Frontal cortex (tissue), 4 donors: Measurements from ENCODE around the gene KREMEN2. TPM values are rescaled to one million over a fixed set of nuclear protein-coding genes. Genes with fewer than 3 reads are reported as not detected.
A peak's percentile ranks its signal among the peaks of the same experiment; 100 is the strongest.

Source experiments
- DNase-seq, 2 donors: peaks; one replicate each; pipeline ENCODE4 v3.0.0; 2012; ENCODE audit warnings: low spot score in 2 of 2
- FAIRE-seq: peaks from 2 replicates; lab custom pipeline; 2012; peaks lifted over from hg19 to GRCh38; lab: Jason Lieb, UNC
- total RNA-seq: library from RNA; depleted of rRNA; stranded (reverse); fragments of >200 nt; gene quantifications from one replicate; pipeline ENCODE4 v1.2.3, GENCODE V29; 2014
- donor health status: control.
- donor health status: control.
- donor health status: control.

KREMEN2 gene
- total RNA-seq, 1 donor from 2014 or later = not detected

DNA sequence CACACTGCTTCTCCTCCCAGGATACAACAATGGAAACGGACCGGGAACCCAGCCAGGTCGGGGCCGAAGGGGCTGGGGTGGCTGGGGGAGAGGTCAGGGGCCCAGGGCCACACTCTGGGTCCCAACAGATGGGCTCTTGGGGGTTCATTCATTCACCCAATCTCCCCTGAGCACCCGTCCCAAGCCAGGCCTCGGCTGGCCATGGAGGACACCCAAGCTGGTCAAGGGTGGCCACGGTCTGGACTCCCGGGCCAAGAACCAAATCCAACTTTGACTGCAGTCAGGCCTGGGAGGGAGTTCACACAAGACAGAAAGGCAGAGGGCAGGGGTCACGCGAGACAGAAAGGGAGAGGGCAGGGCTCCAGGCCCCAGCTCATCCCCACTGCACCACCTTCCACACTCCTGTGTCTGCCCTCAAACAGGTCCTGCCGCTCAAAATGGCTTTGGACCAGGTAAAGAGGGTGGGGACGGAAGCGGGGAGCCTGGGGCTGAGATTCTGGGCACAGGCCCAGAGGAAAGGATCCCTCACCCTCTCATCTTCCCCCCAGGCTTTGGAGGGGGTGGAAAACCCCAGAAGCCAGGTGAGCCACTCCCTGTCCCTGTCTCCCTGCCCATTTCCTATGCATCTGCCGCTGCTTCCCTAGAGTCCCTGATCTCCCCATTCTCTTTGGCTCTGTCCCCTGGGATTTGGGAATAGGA is 28.5 kb downstream of the KREMEN2 start:
- FAIRE-seq (no peak), DNase-seq (no peak)

DNA sequence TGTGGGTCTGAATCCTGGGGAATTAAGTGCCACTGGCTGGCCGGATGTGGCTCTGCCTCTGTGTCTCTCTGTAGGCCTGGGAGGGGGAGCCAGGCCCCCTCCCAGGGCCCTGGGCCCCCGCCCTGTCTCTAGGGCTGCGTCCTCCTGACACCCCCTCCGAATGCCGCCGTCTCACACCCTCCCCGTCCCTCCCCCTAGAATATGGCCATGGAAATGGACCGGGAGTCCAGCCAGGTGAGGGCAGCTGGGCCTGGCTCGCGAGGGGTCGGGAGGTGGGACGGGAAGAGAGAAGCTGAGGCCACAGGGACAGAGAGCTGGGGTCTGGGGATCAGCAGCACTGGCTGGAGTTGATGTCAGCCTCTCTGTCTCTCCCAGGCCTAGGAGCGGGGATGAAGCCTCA is 32.2 kb downstream of the KREMEN2 start:
- FAIRE-seq (no peak), DNase-seq (no peak)

DNA sequence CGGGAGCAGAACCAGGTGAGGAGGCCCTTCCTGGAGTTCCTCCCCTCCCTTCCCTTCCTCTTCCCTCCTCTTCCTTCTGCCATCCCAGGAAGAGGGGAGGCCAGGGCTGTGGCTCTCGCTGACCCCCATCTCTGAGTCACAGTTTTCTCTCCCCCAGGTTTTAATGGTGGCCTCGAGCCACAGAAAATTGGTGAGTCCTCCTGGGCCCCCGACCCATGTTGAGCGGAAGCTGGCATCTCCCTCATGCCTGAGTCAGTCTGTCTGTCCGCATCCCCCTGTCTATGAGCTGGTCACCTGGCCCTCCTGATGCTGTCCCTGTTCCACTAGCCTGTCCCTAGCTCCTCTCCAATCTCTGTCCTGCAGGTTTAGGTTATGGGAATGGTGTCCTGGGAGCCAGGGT is 35.9 kb downstream of the KREMEN2 start:
- FAIRE-seq (no peak), DNase-seq (no peak)

DNA sequence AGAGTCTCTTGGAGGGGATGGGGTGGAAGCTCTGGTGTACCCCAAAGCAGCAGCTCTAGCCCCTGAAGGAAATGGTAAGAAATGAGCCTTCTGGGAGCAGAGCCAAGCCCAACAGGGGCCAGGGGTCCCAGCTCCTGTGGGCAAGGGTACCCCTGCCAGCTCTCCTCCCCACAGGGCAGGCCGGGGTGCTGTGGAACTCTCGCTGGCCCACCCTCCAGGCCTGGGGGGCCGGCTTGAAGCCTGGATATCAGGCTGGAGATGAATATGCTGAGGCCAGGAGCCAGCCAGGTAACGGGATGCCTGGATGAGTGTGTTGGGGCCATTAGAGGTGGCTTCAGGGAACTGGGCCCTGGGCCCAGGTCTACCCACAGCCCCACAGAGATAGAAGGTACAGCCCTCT is 36.5 kb downstream of the KREMEN2 start:
- FAIRE-seq (no peak), DNase-seq (no peak)

DNA sequence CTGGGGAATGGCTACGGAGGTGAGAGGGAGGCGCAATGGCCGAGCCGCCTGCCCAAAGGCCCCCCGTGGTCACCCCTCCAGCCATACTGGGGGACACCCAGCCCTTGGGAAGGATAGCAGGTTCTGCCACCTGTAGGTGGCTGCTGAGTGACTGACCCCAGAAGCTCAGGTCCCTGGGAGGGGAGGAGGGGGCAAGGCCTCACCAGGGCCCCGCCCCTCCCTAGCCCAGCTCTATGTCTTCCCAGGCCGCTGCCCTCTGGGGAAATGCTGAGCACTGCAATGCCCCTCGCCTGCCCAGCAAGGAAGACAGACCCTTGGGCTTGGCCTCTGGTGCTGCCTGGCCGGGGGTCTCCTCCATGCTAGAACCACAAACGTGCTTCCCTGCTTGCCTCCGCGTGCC is 37.2 kb downstream of the KREMEN2 start:
- no peak for FAIRE-seq
- no peak for DNase-seq

DNA sequence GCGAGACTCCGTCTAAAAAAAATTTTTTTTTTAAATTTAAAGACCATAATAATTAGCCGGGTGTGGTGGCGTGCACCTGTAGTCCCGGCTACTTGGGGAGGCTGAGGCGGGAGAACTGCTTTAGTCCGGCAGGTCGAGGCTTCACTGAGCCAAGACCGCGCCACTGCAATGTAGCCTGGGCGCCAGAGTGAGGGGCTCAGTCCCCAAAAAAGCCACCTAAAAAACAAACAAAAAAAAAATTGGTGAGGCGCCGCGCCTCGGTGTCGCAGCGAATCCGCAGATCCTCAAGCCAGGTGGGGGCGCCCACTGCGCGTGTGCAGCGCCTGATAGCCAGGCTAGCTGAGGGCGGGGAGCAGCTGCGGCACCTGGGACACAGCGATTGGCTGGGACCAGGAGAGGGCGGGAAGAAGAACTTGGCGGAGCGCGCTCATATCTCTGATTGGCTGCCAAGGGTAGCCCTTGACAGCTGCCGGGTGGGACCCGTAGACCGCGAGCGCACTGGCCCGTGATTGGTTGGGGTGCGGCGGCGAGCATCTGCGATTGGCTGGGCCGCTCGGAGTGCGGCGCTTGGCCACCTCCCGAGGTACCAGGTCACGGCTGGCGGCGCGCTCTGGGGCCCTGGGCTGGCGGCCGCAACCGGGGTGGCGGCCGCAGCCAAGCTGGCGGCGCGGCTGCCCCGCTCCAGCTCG is 39.7 kb downstream of the KREMEN2 start:
- DNase-seq = peak; percentile 97 to 100
- FAIRE-seq = peak; percentile 61

DNA sequence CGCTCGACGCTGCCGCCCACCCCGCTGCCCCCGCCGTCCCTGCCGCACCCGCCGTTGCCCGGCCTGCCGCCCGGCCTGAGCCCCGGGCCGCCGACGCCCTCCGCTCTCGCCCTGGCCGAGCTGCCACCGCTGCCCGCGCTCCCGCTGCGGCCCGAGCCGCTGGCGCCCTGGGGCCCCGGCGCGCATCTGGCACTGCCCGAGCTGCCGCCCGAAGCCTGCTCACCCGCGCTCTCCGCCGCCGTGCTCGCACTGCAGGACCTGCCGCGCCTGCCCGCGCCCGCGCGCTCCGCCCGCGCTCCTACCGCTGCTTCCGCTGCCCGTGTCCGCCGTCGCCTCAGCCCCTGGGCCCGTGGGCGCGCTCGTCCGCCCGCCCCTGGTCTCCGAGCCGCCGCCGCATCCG is 40.2 kb downstream of the KREMEN2 start:
- FAIRE-seq (no peak), DNase-seq (no peak)

DNA sequence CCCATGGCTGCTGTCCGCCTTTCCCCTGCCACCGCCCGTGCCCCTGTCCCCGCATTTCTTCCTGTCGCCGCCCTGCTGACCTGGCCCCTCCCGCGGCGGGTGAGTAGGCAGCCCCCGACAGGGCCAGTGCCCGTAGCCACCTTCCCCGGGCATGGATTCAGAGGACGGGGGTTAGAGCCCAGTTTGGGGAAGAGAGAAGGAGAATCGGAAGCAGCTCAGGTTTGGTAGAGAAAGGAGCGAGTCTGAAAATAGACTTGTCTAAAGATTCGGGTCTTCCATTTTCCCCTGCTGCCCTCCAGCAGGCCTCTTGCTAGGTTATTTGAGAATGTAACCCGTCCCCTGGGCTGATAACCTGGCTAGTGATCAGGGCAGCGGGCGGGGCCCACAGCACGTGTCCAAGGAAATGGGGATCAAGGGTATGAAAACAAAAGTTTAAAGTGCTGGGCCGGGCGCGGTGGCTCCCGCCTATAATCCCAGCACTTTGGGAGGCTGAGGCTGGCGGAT is 40.8 kb downstream of the KREMEN2 start:
- no peak for DNase-seq
- FAIRE-seq = no peak

DNA sequence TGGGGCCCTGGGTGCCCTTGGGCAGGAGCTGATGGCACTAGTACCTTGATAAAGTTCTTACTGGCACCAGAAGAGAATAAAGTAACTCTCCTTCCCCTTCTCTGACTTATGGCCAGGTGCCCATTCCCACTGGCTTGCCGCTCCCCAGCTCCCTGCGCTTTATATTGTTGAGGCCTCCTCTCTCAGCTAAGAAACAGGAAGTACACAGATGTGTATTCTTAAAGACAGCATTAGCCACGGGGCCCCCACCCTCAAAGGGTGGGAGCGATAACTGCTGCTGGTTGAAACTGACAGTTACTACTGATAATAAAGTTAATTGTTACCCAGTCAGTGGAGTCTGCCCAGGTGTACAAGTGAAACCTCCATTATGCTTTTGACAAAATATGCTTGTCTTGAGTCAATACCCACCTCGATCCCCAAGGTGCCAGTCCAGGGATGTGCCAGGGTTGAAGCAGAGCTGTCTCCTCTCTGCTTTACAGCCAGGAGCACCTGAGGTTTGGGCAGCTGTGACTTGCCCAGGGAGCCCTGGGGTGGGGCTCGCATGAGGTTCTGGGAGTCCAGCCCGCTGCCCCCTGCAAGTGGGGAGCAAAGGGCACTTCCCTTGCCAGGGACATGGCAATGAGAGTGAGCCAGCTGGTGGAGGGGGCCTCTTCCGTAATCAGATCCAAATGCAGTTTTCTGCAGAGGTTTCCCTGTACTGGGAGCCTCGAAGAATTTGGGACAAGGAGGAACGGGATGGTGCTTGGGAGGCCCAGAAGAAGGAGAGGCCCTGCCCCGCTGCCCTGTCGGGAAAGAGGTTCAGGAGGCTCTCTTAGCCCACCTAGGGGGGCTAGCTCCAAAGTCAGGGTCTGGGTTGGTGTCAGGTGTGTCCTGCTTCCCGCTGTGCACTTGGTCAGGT is 43.2 kb downstream of the KREMEN2 start:
- FAIRE-seq (no peak), DNase-seq (no peak)

DNA sequence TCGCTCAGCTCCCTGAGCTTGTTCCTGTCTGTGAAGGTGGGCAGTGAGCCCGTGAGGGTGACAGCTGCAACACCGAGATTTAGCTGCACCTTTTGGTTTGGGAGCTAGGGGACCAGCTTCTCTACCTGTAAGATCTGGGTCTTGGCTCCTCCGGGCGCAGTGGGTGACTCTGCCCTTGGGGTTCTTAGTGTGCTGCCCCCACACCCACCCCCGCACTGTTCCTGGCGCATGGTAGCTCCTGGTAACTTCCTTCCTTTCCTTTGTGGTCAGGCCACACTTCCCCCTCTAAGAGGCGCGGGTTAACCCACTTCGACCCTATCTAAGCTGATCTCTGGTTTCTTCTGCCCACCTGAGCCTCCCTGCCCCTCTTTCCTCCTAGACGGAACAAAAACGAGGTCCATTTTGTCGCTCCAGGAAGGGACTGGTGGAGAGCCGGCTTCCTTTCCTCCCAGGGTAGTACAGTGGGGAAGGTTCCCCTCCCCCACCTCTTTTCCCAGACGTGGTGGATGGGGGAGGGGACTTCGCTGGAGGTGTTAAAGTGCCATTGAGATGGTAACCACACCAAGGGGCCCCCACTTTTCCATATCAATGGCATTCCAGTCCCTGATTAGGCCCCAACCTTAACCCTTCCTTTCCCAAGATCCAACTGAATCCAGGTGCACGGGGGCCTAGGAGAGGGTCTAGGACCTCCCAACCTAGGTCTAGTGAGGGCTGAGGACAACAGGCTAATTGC is 44.0 kb downstream of the KREMEN2 start:
- no peak for FAIRE-seq
- no peak for DNase-seq

DNA sequence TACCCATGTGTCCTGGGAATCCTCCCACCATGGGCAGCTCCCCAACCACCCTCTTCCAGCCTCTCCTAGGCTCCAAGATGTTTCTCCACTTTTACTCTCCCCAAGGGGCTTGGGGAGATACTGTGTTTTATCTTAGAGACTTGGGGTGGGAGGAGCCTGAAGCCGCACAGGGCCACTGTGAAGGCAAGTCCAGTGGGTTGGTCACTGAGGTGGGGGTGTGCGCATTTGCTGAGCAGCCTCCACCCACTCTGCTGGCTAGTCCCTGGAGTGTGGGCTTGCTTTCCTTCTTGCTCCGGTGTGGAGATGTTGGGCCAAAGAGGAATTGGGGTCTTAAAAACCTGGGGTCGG is 44.6 kb downstream of the KREMEN2 start:
- no peak for DNase-seq
- FAIRE-seq = no peak

DNA sequence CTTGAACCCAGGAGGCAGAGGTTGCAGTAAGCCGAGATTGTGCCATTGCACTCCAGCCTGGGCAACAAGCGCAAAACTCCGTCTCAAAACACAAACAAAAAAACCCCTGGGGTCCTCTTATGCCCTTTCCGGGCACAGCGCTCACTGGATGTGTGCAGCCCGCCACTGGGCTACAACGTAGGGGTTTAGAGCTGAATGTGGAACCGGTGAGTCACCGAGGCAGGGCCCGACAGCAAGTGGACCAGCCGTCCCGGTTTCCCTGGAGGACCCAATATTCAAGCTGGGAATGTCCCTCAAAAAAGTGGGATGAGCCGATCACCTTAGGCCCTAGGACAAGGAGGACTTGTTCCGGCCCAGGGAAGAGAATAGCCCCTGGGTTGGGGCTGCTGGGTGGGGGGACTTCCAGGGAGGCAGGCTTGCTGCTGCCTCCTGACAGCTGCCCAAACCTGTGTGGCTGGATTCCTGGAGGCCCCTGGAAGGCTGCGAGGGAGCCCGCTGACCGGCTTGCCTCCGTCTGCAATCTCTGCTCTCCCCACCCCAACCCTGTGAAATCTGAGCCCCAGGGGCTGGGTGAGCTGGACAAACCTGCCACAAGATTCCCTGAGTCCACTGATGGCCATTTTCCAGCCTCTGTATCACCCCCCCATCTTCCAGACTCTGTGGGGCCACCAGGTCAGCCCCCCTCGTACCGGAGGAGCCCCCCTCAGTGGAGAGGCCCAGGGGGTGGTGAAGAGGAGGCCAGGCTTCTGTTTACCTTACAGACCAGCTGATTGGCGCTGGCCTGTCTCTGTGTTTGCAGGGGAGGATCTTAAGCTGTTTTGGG is 45.7 kb downstream of the KREMEN2 start:
- DNase-seq = no peak
- no peak for FAIRE-seq

DNA sequence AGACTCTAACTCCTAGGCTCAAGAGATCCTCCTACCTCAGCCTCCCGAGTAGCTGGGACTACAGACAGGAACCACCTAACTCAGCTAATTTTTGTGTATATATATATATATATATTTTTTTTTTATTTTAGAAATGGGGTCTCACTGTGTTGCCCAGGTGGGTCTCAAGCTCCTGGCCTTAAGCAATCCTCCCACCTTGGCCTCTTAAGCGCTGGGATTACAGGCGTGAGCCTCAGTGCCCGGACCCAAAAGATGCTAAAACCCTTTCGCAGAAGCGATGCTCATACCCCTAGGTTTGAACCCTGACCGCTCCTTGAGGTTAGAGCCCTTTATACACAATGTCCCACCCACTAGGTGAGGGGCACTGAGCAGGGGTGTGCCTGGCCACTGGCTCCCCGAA is 46.4 kb downstream of the KREMEN2 start:
- no peak for DNase-seq
- no peak for FAIRE-seq

DNA sequence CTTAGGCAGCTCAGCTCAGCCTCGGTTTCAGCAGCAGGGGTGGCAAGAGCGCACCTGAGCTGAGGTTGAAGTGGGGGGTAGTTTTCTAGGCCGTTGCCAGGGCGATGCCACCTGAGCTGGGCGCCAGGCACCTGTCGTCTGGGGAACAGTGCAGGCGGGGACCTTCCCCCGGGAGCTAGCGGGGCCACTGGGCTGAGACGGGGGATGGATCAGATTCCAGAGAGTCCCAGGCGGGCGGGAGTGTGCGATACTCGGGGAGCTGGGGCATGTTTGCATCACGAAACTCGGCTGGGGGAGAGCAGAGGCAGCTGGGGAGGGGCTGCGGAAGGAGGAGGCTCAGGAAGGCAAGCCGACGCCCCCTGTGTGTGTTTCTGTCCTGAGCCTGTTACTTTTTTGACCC is 48.2 kb downstream of the KREMEN2 start:
- FAIRE-seq = no peak
- DNase-seq = no peak

DNA sequence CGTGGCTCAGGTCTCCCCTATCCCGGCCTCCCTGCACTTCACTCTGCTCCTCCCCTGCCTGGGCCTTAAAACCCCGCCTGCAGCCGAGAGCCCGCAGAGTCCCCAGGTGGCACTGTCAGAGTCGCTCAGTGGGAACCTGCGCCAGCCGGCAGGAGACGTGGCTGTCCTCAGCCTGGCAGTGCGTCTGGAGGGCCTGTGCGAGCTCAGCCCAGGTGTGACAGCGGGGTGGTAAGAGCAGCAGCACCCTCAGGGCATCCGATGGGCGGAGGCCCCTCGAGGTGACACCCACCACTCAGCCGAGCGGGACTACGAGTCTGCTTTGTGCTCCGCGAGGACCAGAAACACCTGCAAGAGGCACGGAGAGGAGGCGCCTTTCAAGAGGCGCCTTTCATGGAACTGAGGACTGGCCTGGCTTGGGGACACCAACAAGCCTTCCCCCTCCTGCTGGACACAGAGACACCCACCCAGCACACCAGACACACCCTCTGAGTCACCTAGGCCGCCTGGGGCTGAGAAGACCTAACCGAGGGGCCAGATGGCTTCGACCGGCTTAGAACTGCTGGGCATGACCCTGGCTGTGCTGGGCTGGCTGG is 48.8 kb downstream of the KREMEN2 start, which contains the start of gene CLDN9:
Gene CLDN9 (plus strand): TSS at position 96 of the 593 bp plus-strand sequence. CDS start 440 bp downstream, at position 536.
- DNase-seq (no peak), FAIRE-seq (no peak)

DNA sequence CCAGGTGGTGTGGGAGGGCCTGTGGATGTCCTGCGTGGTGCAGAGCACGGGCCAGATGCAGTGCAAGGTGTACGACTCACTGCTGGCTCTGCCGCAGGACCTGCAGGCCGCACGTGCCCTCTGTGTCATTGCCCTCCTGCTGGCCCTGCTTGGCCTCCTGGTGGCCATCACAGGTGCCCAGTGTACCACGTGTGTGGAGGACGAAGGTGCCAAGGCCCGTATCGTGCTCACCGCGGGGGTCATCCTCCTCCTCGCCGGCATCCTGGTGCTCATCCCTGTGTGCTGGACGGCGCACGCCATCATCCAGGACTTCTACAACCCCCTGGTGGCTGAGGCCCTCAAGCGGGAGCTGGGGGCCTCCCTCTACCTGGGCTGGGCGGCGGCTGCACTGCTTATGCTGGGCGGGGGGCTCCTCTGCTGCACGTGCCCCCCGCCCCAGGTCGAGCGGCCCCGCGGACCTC is 49.4 kb downstream of the KREMEN2 start:
- no peak for FAIRE-seq

DNA sequence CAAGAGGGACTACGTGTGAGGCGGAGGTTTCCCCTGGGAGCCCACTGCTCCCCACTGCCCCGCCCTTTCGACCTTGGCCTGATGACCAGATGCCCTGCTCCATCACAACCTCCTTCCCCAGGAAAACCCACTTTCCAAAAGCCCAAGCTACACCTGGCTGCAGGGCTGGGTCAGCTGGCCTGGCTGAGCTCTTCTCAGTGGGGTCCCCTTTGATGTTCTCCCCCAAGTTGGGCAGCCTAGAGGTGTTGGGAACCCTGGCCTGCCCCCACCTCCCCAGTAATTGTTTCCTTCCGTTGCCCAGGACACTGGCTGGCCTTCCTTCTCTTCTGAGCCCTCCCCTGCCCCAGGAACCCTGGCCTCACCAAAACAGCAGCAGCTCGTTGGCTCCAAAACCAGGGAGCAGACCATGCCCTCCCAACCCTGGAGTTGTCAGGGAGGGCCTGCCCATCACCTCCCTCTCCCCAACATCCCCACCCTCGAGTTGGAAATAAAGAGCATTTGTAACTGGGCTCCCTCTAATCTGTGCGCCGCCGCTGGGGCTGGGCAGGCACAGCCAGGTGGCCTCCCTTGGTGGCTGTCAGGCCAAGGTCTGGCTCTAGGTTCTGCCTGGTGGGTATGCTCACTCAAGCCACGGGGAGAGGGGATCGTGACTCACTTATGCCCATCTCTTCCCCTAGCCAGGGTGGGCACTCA is 50.1 kb downstream of the KREMEN2 start:
- no peak for FAIRE-seq
- no peak for DNase-seq

More for the DNA sequence above, 49.4 kb downstream of the KREMEN2 start:
- DNase-seq = no peak

DNA sequence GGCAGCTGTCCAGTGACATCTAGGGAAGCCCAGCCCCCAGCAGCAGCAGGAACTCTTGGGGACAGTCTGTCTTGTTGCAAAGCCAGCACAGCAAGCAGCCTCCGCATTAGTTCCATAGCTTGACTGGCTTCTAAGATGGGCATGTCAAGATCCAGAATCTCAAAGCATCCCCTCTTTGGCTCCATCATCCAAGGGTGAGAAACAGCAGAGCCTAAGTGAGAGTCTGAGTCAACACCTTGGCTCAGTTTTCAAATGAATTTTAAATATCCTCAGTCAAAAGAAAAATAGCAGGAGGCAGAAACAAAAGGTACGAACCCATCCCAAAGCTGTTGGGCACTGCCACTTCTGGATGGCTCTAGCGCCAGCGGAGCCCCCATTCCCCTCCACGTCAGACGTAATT is 50.9 kb downstream of the KREMEN2 start:
- no peak for DNase-seq
- FAIRE-seq = no peak
